NCI-H1417 treated with DMSO at 0.1 percent for 48 hours (cell line): ENCODE data around the gene INKA2.
A peak's percentile ranks its signal among the peaks of the same experiment; 100 is the strongest.

Source experiments
- DNase-seq: peaks from one replicate; lab custom pipeline; 2025; lab: John Stamatoyannopoulos, UW

The INKA2 gene

DNA sequence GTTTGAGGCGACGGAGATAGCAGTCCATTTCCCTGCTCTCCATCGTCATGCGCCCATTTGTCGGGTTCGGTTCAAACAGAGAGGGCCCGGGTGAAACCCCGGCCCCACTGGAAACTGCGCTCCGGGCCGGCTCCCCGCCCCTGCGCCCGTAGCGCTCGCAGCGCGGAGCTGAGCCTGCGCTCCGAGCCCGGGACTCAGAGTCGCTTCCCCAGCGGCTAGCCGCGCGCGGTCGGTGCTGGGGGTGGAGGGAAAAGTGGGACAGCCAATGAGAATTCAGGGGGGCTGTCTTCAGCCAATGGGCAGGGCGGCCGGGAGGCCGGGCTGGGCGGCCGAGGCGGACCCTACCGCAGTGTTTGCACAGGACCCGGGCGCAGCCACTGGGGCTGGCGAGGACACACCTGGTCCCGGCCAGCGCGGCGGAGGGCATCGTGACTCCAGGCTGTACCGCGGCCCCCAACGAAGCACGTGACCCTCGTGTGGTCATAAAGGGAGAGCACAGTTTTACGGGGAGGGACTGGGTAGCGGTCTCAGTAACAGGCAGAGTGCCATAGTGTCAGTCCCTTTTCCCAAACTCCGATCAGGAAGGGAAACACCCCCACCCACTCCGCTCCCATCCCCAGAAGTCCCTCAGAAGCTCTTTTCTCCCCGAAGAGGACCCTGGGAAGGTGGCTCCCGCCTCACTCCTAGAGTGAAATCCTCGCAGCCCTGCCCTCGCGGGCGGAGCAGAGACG, at the start of gene INKA2:
Gene INKA2, minus strand, starts transcription at position 202 of the 731 bp plus-strand sequence. Its CDS starts 153 bp downstream, at position 49.
- peak; percentile 60 for DNase-seq

DNA sequence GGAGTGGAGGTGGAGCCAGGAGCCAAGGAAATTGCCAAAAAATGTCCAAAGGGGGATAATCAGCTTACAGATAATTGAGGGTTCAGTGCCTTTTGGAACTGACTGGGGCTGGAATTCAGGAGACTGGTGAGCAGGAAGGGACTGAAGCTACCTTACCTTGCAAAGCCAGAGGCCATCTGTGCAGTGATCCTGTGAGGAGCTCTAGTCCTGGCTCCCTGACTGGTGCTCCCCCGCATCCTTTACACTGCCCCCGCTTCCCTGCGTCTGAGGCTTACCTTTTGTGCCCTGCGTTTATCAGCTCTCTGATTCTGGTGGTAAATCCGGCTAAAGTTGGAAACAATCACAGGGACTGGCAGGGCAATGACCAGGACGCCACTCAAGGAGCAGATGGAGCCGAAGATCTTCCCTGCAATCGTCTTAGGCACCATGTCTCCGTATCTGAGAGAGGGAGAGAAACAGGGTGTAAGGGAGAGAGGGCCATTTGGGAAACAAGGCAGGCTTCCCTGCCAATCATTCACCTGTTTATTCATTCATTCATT, 47.5 kb upstream of the INKA2 start:
- DNase-seq: no peak

DNA sequence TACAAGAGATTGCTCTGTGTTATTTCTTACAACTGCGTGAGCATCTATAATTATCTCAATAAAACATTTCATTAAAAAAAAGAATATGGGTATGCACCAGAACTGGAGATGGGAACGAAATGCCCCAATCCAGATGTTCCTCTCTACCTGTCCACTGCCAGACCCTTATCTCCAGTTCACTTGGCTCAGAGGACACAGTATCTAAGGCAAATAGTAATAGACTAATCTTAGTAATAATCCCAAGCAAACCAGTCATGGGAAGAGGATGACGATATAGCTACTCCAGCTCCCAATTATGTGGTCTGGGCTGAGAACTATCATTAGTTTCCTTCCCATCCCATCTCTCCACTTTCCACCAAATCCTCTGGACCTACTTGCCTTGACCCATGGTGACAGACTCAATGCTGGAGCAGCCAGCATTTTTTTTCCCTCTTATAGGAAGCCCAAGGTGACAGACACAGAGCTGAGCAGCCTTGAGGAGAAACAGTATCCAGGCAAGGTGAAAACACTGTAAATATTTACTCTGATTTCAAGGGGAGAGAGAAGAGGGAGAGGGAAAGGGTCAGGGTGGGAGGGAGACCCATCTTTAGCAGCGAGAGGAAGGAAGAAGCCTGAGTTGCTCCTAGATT, 45.2 kb upstream of the INKA2 start:
- no peak for DNase-seq

DNA sequence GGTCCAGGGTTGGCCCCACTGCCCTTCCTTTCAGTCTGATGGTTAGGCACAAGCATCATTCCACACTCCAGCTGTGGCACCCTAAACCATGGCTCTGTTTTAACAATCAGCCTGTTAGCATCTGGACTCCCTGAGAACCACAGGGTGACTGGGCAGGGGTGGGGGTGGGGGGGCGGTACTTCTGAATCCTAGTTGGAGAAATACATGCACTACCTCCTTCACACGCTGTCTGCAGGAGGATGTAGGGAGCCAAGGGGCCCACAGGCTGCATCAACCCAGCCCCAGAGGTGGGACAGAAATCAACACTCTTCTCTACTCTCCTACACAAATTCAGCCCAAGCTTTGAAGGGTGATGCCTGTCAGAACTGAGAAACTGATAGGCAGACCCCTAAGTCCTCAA, 40.4 kb upstream of the INKA2 start:
- no peak for DNase-seq

DNA sequence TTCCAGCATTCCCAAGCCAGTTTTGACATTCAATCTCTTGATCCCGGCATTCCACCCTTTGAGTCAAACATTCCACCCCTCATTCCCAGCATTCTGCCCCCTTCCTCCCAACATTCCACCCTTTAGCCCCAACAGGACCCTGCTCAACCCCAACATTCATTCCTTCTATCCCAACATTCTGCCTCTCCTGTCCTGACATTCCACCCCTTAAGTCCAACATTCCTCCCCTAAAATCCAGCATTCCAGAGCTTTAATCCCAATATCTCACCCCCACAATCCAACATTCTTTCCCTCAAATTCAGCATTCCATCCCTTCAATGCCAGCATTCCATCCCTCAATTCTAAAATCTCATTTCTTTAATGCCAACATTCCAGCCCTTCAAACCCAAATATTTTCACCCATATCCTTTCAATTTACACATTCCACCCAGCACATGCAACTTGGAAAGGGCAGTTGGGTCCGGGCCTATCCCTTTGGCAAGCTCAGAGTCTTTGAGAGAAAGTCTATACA, 39.4 kb upstream of the INKA2 start:
- no peak for DNase-seq

DNA sequence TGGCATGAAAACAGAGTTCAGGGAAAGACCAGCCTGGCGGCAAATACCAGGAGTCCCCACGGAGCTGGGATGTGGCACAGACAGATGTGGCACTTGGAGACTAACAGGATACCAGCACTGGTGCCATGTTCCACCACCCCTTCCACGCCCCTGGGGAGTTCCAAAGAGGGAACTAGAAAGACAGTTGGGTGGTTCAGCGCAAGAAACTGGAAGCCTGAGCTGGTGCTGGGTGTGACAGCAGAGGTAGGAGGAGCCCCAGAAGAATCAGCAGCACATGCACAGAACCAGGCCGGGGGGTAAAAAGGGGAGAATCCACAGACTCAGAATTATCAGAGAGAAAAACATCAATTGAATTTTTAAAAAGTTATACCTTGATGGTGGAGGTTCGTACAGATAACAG, 38.9 kb upstream of the INKA2 start:
- no peak for DNase-seq

DNA sequence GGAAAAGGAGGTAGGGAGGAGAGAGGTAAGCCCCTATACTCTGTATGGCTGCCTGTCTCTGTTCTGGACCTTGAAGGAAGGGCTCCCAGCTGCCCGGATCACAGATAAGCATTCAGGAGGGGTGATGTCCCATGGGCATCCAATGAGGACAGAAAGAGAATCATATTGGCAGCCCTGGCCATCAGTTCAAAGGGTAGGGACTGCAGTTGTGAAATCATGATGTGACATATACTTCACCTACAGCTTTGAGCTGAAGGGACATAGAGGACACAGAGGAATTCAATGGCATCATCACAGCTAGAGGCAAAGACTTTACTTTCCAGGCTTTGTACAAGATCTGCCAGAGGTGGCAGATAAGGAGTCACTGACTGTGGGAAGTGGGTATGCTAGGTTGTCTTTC, 38.1 kb upstream of the INKA2 start:
- no peak for DNase-seq

DNA sequence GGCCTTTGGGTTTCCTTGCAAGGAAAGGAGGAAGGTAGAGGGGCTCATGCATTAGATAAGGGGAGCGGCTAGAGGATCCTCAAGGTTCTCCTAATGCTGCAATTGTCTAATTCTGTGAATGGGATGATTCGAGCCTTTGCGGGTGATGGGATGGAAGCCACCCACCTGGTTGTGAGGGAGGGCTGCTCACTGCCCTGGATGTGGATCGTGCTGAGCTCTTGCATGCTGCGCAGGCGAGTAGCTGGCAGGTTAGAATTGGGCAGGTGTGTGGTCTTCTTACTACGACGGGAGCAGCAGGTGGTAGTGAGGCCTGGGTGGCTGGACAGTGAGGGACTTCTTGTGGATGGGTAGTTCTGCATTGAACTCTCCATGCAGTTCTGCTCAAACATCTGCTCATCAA, 37.7 kb upstream of the INKA2 start:
- DNase-seq: no peak

DNA sequence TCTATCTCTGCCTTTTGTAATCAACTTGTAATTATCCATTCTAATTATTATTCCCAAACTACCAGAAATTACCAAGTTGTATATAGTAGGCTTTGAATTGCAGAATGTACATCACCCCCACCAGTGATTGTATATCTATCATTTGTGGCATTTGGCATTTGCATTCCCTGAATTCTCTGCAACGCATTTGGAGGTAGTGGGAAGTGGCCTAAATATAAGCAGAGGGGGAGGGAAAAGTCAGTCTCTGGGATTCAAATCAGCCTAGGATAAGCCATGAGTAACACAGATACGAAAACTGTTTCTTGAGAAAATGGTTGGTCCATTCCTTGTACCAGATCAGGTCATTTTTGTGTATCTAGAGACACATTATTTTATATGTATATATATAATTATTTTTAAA, 37.2 kb upstream of the INKA2 start:
- no peak for DNase-seq

DNA sequence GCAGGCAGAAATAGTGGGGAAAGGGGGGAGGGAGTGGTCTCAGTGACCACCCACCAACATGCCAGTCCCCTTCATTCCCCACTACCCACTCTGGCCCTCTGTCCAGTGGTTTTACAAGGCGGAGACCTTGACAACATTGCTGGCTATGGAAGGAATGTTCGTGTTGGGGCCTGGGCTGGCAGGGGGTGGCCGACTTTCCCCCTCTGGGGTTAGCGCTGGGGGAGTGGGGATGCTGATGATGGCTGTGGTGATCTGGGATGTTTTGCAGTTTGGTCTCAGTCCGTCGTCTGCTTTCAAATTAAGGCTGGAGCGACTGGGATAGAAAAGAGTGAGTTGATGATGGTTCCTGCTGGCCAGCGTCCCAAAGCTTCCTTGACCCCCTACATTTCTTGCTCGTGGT, 36.8 kb upstream of the INKA2 start:
- DNase-seq: no peak

DNA sequence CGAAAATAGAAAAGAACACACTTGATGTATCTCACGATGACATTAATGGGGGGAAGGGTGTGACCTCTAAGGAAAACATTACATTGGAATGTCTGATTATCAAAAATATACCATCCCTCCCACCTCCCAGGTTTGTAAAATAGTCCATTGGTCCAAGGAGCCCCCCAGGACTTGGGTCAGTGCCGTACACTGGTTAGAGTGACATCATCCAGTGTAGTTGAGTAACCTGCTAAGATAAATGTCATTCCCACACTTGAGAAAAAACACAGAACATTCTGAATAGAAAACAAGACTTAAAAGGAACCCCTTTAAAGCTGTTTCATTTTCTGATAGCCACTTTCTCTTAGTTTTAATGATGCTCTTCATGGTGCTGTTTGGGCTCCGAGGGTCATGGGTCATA, 31.7 kb upstream of the INKA2 start:
- no peak for DNase-seq

DNA sequence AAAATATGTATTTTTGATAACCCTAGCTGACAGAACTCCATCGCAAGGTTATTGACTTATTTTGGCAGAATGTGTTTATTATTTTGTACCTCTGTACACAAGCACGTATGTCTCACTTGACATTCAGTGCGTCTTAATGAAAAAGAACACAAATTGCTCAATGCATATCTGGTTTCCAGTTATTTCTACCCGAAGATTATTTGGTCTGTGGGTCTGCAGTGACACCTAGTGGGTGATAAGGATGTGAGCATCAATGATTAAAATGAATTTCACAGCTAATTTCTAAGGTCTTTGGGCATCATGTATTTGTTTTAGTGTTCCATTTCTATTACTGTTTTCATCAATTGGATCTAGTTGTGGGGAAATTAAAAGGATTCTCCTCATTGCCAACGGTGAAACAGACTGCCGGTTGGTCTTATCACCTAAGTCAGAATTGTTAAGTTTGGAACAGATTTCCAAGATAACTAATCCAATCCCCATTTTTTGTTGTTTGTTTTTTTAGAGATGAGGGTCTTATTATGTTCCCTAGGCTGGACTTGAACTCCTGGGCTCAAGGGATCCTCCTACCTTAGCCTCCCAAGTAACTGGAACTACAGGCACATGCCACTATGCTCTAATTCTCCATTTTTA, 30.4 kb upstream of the INKA2 start:
- DNase-seq: no peak

DNA sequence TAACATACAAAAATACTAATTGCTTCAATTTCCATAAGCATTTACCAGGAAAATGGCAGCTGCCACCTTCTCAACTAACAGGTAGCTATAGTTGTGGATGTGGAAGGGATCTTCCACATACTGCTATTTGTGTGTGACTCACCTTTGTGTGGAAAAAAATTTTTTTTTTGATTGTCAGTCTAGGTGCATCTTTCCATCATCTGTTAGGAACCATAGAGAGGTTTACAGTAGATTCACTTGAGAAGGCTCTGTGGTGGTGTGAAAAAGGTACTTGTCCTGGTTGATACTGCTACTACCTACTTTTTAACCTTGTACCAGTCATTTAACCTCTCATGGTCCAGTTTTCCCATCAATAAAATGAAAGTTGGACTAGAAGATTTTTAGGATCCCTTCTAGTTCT, 29.4 kb upstream of the INKA2 start:
- DNase-seq: no peak

DNA sequence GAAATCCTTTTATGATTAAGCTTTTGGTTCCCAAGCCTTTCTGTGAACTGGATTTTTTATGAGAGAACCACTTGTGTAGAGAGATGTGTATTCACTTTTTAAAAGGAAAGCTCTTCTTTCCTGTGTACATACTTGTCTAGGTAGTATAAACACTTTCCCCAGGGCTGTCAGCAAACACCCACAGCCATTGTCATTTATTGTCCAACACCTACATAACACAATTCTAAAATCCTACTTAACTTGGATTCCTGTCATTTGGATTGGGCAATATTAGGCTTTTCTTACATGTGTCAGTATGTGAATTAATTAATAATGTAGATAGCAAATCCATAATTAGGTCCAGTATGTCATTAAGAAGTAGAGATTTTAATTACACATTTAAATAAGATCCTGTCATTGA, 28.8 kb upstream of the INKA2 start:
- no peak for DNase-seq

DNA sequence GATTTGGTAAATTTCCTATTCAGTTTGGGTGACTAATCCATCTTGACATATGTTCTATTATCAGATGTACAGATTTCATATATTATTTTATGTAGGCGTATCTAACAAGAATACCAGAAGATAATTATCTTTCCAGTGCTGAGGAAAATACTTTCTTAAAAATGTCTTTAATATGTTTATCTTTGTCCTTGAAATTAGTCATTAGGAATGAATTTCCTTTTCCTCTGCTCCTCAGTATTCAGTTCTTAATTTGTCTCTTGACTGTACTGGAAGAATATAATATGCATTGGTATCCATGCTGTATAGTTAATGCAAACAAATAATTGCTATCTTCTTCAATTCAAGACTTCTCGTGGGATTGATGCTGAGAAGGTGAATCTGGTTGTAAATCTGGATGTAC, 23.1 kb upstream of the INKA2 start:
- DNase-seq: no peak

DNA sequence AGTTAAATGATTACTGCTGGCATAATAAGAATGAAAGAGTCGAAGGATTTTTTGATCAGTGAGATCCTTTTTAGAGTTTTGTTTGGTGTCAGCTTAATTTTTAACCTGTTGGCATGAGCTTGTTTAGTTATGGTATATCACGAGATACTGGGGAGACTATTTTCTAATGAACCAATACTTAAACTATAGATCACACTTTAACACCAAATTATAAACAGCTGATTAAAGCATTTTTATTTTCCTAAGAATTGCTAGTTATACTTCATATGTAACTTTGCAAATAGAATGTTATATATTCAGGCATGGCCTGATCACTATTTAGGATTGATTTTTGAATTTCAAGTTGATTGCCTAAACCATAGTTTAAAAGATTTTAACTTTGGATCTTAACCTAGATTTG, 22.5 kb upstream of the INKA2 start:
- no peak for DNase-seq

DNA sequence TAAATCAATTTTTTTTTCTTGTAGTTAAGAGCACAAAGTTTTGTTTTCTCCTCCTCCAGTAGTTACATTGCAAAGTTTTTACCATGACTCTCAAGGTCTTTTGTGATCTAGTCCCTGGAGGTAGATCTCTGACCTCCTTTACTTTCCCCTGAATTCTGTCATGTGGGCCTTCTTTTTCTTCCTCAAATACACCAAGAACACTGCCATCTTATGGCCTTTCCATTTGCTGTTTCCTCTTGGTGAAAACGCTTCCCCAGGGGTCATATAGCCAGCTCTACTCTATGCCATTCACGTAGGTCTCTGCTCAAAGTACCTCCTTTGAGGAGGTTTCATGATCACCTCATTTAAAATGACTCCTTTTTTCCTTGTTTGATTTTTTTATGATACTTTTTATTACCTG, 19.2 kb upstream of the INKA2 start:
- no peak for DNase-seq

DNA sequence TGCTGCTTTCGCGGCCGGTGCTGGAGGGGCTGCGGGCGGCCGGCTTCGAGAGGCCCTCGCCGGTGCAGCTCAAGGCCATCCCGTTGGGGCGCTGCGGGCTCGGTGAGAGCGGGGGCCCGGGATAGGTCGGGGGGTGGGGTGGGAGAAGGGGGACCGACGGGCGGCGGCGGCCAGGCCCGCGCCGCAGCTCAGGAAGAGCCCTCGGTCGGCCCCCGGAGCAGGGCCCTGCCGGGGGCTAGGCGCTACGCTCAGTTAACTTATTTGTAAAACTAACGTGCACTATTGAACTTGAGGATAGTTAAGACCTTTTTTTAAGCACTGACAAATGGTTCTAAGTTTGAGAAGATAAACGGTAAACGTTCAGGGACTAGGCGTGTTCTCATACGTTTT, 16.9 kb upstream of the INKA2 start:
- no peak for DNase-seq

DNA sequence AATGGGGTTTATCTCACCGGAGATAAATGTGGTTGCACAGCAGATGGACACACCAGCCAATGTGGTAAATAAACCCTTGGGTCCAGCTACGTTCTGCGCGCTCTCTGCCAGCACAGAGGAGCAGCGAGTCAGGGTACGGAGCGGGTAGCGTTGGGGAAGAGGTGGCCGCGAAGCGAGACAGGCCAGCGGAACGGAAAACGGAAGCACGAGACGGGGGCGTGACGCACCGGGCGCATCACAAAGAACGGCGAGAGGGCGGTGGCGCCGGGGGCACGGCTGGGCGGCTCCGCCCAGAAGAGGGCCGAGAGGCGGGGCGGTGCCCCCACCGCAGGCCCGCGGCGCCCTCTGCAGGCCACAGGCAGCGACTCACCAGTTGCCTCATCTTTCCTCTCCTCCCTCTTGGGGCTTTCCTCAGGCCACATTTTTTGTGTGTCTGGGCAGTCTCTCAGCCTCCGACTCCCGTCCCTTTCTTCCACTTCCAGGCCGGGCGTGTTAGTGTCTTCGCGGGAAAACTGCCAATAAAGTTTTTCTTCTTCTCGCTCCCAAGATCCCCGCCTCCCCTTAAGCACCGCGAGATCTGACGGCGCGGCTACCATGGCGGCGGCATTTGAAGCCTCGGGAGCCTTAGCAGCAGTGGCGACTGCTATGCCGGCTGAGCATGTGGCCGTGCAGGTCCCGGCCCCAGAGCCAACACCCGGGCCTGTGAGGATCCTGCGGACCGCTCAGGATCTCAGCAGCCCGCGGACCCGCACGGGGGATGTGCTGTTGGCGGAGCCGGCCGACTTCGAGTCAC, 16.3 kb upstream of the INKA2 start, which contains the start of gene DDX20:
Gene DDX20, plus strand, starts transcription at position 571 of the 793 bp plus-strand sequence. Its CDS starts 24 bp downstream, at position 595.
- peak; percentile 68 for DNase-seq

DNA sequence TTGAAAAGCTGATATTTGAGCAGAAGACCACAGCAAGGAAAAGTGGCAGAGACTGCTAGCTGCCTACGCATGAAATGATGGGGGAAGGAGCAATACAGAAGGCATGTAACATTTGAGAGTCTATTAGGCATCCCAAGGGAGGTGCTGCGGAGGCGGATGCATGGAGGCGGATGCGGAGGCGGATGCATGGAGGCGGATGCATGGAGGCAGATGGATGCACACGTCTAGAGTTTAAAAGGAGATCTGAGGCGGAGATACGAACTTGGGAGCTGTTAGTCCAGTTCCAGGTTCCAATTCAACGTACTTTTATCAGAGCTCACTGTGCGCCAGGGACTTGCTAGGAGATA, 15.8 kb upstream of the INKA2 start:
- DNase-seq: no peak

DNA sequence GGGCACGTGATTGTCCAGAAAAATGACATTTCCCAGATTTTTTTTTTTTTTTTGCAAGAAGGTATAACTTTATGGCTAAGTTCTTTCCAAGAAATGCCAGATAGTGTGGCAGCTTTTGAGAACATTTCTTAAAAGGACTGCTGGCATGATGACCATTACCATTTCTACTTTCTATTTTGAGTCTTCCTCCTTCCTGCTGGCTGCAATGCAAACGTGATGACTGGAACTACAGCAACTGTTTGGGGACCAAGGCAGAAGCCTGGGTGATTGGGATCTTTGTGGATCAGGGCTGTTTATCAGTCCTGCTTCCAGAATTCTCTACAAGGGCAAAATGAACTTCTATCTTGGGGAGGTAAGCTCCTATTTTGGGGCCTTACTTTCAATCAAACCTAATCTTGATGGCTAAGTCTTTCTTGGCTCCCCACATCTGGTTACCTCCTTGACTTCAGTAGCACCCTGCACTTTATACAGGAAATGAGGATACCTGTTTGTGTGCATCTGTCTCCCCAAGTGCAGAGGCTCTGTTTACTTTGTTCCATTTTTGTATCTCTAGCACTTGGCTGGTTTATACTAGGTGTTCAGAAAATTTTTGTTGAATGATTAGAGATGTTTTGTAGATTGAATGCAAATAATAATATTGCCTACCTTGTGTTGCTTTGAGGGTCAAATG, 12.8 kb upstream of the INKA2 start:
- DNase-seq: no peak

DNA sequence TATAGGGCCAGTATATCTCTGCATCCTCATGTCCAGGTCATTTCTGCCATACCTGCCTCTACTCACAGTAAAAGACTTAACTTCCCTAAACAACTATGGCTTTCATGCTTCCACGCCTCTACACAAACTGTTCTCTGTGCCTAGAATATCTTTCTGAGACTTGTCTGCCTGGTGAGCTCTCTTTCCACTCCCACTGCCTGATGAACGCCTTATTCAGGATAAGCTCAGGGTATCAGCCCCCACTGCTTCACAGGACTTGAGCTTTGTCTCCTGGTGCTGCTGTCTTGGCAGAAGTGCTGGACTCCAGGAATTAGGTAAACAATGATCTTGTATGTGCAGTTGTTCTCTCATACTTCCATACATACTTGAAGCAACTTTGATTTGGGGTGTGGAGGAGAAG, 11.7 kb upstream of the INKA2 start:
- no peak for DNase-seq
